Erythroblast (primary cell): Measurements from ENCODE around the gene NOL9.

Source experiments
- GATA1 ChIP-seq: IDR thresholded peaks from 2 replicates; pipeline ENCODE4 v1.6.1; 2011; ENCODE audit warnings: low read depth, mild to moderate bottlenecking, control low read depth, low read length, moderate library complexity
- POLR2A ChIP-seq: IDR thresholded peaks from 2 replicates; pipeline ENCODE4 v1.6.1; 2011; ENCODE audit warnings: mild to moderate bottlenecking, low read length

DNA sequence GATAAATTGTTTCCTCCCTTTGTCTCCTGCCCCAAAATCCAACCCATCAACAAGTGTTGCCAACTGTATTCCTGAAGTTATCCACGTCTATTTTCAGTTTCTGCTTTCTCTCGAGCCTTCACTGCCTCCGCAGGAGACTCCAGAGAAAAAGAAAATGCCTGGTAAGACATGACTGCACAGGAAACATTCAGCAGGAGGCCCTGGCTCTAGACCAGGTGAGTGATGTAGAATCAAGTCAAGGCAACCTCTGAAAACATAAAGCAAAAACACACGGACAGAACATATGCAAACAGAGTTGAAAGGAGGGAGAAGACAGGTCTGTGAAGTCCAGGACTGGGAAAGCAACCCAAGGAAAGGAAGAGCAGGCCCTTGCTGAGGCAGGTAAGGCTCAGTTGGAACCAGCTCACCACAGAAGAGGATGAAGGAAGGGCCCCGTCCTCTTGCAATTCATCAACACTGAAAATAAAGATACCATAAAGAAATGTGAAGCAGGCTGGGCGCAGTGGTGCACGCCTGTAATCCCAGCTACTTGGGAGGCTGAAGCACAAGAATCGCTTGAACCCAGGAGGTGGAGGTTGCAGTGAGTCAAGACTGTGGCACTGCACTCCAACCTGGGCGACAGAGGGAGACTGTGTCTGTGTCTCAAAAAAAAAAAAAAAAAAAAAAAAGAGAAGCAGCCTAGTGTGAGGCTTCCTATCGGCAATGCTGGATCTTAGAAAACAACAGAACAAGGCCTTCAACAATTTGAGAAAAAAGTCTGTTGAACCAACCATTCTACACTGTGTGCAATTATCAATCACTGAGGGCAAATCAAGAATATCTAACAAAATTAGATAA lies 8.8 kb downstream of the NOL9 start:
- TF ChIP-seq POLR2A (no peak), GATA1 (no peak)
